ENCODE data around the gene IGFALS.

- TF ChIP-seq CTCF (IDR thresholded peaks at IDR 0.05): no peak
- TF ChIP-seq POLR2AphosphoS5 (IDR thresholded peaks at IDR 0.05): no peak
- TF ChIP-seq POLR2A (IDR thresholded peaks at IDR 0.05): no peak
Measured at GRCh38 chr16:1776672-1776955, 16.9 kb downstream of the IGFALS start.

Data from transverse colon (tissue), 4 donors.